GM12878 (cell line): ENCODE measurements around the gene ANK3. TPM values are rescaled to one million over a fixed set of nuclear protein-coding genes. Genes with fewer than 3 reads are reported as not detected.

Source experiments
- ATAC-seq: fragments of 200-7000 bp; cut with Tn5 transposase; 3 replicates; pipeline ENCODE4 v1.9.1; 2020; ENCODE audit warnings: mild to moderate bottlenecking, moderate library complexity
- BruUV-seq: library from RNA; stranded (reverse); fragments of 400-500 nt; replicated peaks from 2 replicates; lab custom pipeline; 2021; lab: Mats Ljungman, UMichigan
- CTCF ChIA-PET: fragments of 300-600 bp; sonication (Branson Sonifier 250); formaldehyde crosslinking; extraction: SDS; loops from one replicate; lab custom pipeline; 2021; ENCODE audit warnings: inconsistent platforms; lab: Yijun Ruan, JAX
- POLR2A ChIA-PET: fragments of 350-600 bp; formaldehyde crosslinking; extraction: SDS; loops from one replicate; lab custom pipeline; 2021; ENCODE audit warnings: inconsistent platforms; lab: Charles Lee
- RAD21 ChIA-PET: fragments of 300-600 bp; sonication (Branson Sonifier 250); formaldehyde crosslinking; loops from one replicate; lab custom pipeline; 2023; ENCODE audit warnings: antibody characterized with exemption; ENCODE audit not compliant: unreplicated experiment; lab: Charles Lee
- SMC1A ChIA-PET: fragments of 300-600 bp; sonication (Branson Sonifier 250); formaldehyde crosslinking; loops from one replicate; lab custom pipeline; 2023; ENCODE audit not compliant: unreplicated experiment, uncharacterized antibody; lab: Charles Lee
- DNase-seq: peaks from one replicate; pipeline ENCODE4 v3.0.0-alpha.2; 2011; ENCODE audit warnings: low read depth, low spot score
- FAIRE-seq: peaks from 3 replicates; lab custom pipeline; 2011; peaks lifted over from hg19 to GRCh38; lab: Jason Lieb, UNC
- H2AFZ ChIP-seq: 2 replicates; pipeline ENCODE4 v1.6.0; 2011; ENCODE audit warnings: low read depth, low read length, control low read depth; ENCODE audit not compliant: control insufficient read depth
- H3K27ac ChIP-seq: 2 replicates; pipeline ENCODE4 v1.5.1; 2011; ENCODE audit warnings: control low read depth; ENCODE audit not compliant: control insufficient read depth, insufficient read depth
- H3K27me3 ChIP-seq, 2 experiments: replicated peaks in 1 of 2; 2 replicates each; pipeline versions ENCODE4 v1.6.0 to v1.6.1; 2011; ENCODE audit warnings: low read length in 1 of 2; ENCODE audit not compliant: control insufficient read depth in 2 of 2, insufficient read depth in 2 of 2
- H3K36me3 ChIP-seq, 2 experiments: 2 replicates each; pipeline ENCODE4 v1.5.1; 2011; ENCODE audit warnings: low read length in 1 of 2; ENCODE audit not compliant: control insufficient read depth in 2 of 2, insufficient read depth in 2 of 2
- H3K4me1 ChIP-seq: 2 replicates; pipeline ENCODE4 v1.6.1; 2011; ENCODE audit warnings: mild to moderate bottlenecking, low read length, moderate library complexity, mixed read lengths; ENCODE audit not compliant: control insufficient read depth, insufficient read depth
- H3K4me2 ChIP-seq: 2 replicates; pipeline ENCODE4 v1.6.0; 2011; ENCODE audit warnings: control low read depth; ENCODE audit not compliant: control insufficient read depth, insufficient read depth
- H3K4me3 ChIP-seq: fragments of 200-600 bp; sonication (generic); 2 replicates; pipeline ENCODE4 v1.5.1; 2016
- H3K79me2 ChIP-seq: 2 replicates; pipeline ENCODE4 v1.6.0; 2011; ENCODE audit warnings: low read length; ENCODE audit not compliant: control insufficient read depth, insufficient read depth
- H3K9ac ChIP-seq: 2 replicates; pipeline ENCODE4 v1.8.0; 2011; ENCODE audit warnings: low read length, control low read depth, mixed read lengths; ENCODE audit not compliant: control insufficient read depth, insufficient read depth
- H3K9me3 ChIP-seq: replicated peaks from 3 replicates; pipeline ENCODE4 v1.5.1; 2011; ENCODE audit warnings: mild to moderate bottlenecking, low read length; ENCODE audit not compliant: control insufficient read depth, insufficient read depth
- H4K20me1 ChIP-seq: 2 replicates; pipeline ENCODE4 v1.6.0; 2011; ENCODE audit not compliant: control insufficient read depth, insufficient read depth
- ETV6 ChIP-seq, 2 experiments: fragments of 450-650 bp in 1 of 2; IDR thresholded peaks in 1 of 2; conservative IDR thresholded peaks in 1 of 2; 2 replicates each; pipeline ENCODE4 v1.6.1; 2014; ENCODE audit warnings: antibody characterized with exemption in 1 of 2, borderline replicate concordance in 1 of 2, low read depth in 1 of 2, mild to moderate bottlenecking in 1 of 2, moderate library complexity in 1 of 2
- KAT2A ChIP-seq: conservative IDR thresholded peaks from 2 replicates; pipeline ENCODE4 v1.6.1; 2011; ENCODE audit warnings: low read depth, low read length; ENCODE audit not compliant: control insufficient read depth
- KLF5 ChIP-seq: fragments of 450-650 bp; IDR thresholded peaks from 2 replicates; pipeline ENCODE4 v1.6.1; 2014; ENCODE audit warnings: mild to moderate bottlenecking; ENCODE audit not compliant: partially characterized antibody
- NR2F1 ChIP-seq: fragments of 450-650 bp; conservative IDR thresholded peaks from 2 replicates; pipeline ENCODE4 v1.6.1; 2017; ENCODE audit warnings: mild to moderate bottlenecking
- PBX3 ChIP-seq: IDR thresholded peaks from 2 replicates; pipeline ENCODE4 v1.6.1; 2011; ENCODE audit warnings: mild to moderate bottlenecking, low read depth, low read length, moderate library complexity; ENCODE audit not compliant: insufficient replicate concordance
- RBBP5 ChIP-seq: fragments of 200-600 bp; sonication (generic); conservative IDR thresholded peaks from 2 replicates; pipeline ENCODE4 v1.6.1; 2016
- RELA ChIP-seq: fragments of 450-650 bp; IDR thresholded peaks from 2 replicates; pipeline ENCODE4 v1.8.0; 2014; ENCODE audit warnings: borderline replicate concordance; ENCODE audit not compliant: partially characterized antibody
- REST ChIP-seq: IDR thresholded peaks from 2 replicates; pipeline ENCODE4 v1.6.1; 2012; ENCODE audit warnings: mild to moderate bottlenecking, low read depth, low read length
- SREBF1 ChIP-seq: IDR thresholded peaks from 2 replicates; pipeline ENCODE4 v1.6.1; 2012; ENCODE audit warnings: mild to moderate bottlenecking, low read length
- USF2 ChIP-seq: IDR thresholded peaks from 2 replicates; pipeline ENCODE4 v1.6.1; 2011; ENCODE audit warnings: low read depth, low read length, improper control_type of control experiment, borderline replicate concordance
- WGBS: methylation state at CpG from one replicate; pipeline ENCODE4 v1.1.6; 2016; ENCODE audit warnings: low lambda C conversion rate; ENCODE audit not compliant: insufficient replicate concordance, insufficient coverage; ENCODE audit errors: missing lambda C conversion rate; 5-methylcytosine and 5-hydroxymethylcytosine counted together
- in situ Hi-C: fragments of 300-500 bp; cut with MboI; formaldehyde crosslinking; loops from 9 replicates; pipeline ENCODE4 v1.14.3; 2018; ENCODE audit warnings: mixed read lengths
- intact Hi-C: fragments of 100-400 bp; cut with micrococcal nuclease; formaldehyde crosslinking; loops from one replicate; pipeline ENCODE4 v1.14.2; 2022; ENCODE audit not compliant: unreplicated experiment
- polyA plus RNA-seq, 11 experiments: library from polyadenylated mRNA; depleted of rRNA in 4 of 11; unstranded in 6 of 11; stranded (reverse) in 5 of 11; fragments of >200 nt; fragmentation: Nextera tagmentation in 4 of 11; fragmentation: Illumina TruSeq in 1 of 11; extraction: Ambion mirVana in 4 of 11; extraction: Trizol in 1 of 11; gene quantifications; 1 replicate in 1 of 11; 2 replicates in 10 of 11; pipeline versions ENCODE4 v1.2.1 to v1.2.3, GENCODE V29; 2011 to 2016; ENCODE audit warnings: inconsistent platforms in 2 of 11, missing spikeins in 2 of 11, low read depth in 1 of 11
- total RNA-seq, 4 experiments: library from RNA; depleted of rRNA in 3 of 4; stranded (reverse); fragments of >200 nt in 3 of 4; fragmentation: Illumina TruSeq in 1 of 4; extraction: Trizol in 1 of 4; gene quantifications; 2 replicates each; pipeline versions ENCODE4 v1.2.1 to v1.2.3, GENCODE V29; 2013 to 2021

Gene ANK3
- total and polyA plus RNA-seq, 10 of the 15 experiments (the other 5 are each of a cell fraction or from before 2014, with no cell fraction given) = 0.06 to 0.82 (median 0.20) TPM; not detected in 2

- TF ChIP-seq REST (no peak), KLF5 (no peak), NR2F1 (no peak), RBBP5 (no peak), RELA (no peak), SREBF1 (no peak), ETV6 (conservative IDR thresholded peaks at IDR 0.05 in 1 of 2, IDR thresholded peaks at IDR 0.05 in 1 of 2; ENCODE audit: borderline replicate concordance in 1 of 2, low read depth in 1 of 2) (no peak)
Observed at GRCh38 chr10:60186315-60187071, 203.2 kb downstream of the ANK3 start (continued).

DNA sequence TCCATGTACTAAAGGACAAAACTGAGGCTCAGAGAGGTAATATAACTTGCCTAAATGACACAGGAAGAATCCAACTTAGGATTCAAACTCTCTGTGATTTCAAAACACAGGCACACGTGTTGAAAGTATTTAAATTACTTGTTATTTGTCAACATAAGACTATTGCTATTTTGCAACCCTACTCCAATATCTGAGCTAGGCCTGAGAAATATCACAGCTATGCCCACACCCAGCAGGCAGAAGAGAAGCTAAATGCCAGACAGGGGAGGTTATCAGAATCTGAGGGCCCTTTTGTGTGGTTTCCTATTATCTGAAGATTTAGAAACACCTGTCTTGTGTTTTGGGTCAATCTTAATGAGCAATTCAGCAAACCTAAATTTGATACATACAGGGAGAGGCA lies 204.3 kb downstream of the ANK3 start:
- Histone ChIP-seq H2AFZ (no peak overlapping the region), H3K36me3 (no peaks in the 10 kb centered on the region), H3K4me1 (no peaks in the 10 kb centered on the region), H4K20me1 (no peaks in the 10 kb centered on the region), H3K79me2 (no peaks in the 10 kb centered on the region), H3K27ac (no peak overlapping the region), H3K4me3 (no peak overlapping the region), H3K27me3 (no peaks in the 10 kb centered on the region; a peak in 1 of 4 replicates), H3K9ac (no peak overlapping the region), H3K4me2 (no peak overlapping the region), H3K9me3 (no peaks in the 10 kb centered on the region; the same call in 2 of the 3 replicates)
- ChIA-PET RAD21 (no interaction called here), CTCF (interaction anchor here (0.7 kb wide), 1 partner anchor 18 kb away, joined by 3 read pairs; no protein-coding TSS in a partner anchor), SMC1A (interaction anchor here (0.8 kb wide), 1 partner anchor 16 kb away, joined by 3 read pairs; no protein-coding TSS in a partner anchor), POLR2A (no interaction called here)
- no peak for ATAC-seq
- 0% methylated on average over 1 of the region's 1 CpG for WGBS
- no peak for DNase-seq
- intact Hi-C loops = no loop called here
- in situ Hi-C loops = no loop called here
- no TSS peak for BruUV-seq
- no peak for FAIRE-seq
- no peak for TF ChIP-seq KAT2A
- no peak for TF ChIP-seq RELA
- TF ChIP-seq USF2 = no peak
- TF ChIP-seq REST = no peak
- TF ChIP-seq PBX3 = no peak
